Pons (tissue), 1 donor: Measurements from ENCODE around the gene URB2.
"Not testable (repeated sequence)": the region's sequence is repeated elsewhere in the genome, so short reads cannot be mapped to it uniquely, and the experiment has no call there.

Source experiments
- DNase-seq: peaks from one replicate; pipeline ENCODE4 v3.0.0-alpha.2; 2016; ENCODE audit warnings: low spot score

Gene URB2

GRCh38 chr1:229625915-229626831 lies at the start of gene URB2, which contains the start of gene TAF5L:
URB2 (plus strand) TSS chr1:229626247; CDS start chr1:229627634, 1,387 bp downstream.
TAF5L (minus strand) TSS chr1:229626122; CDS start chr1:229614482, 11,640 bp downstream.
- peak; percentile 83 for DNase-seq

GRCh38 chr1:229578168-229579058 lies 47.6 kb upstream of the URB2 start:
- DNase-seq, result no peak

- peak; percentile 98 for DNase-seq
Observed at GRCh38 chr1:229579059-229579673, 46.9 kb upstream of the URB2 start.

- no peak for DNase-seq
Observed at GRCh38 chr1:229581485-229581884, 44.6 kb upstream of the URB2 start.

- DNase-seq, result peak; percentile 70
Observed at GRCh38 chr1:229582011-229582694, 43.9 kb upstream of the URB2 start.

GRCh38 chr1:229582715-229583114 lies 43.3 kb upstream of the URB2 start:
- DNase-seq, result no peak

- no peak for DNase-seq
Observed at GRCh38 chr1:229585338-229585737, 40.7 kb upstream of the URB2 start.

GRCh38 chr1:229590119-229590518 lies 35.9 kb upstream of the URB2 start:
- DNase-seq, result no peak

GRCh38 chr1:229593800-229594199 lies 32.2 kb upstream of the URB2 start:
- DNase-seq, result no peak

- no peak for DNase-seq
Observed at GRCh38 chr1:229594227-229595008, 31.6 kb upstream of the URB2 start.

- not testable (repeated sequence) for DNase-seq
Observed at GRCh38 chr1:229595876-229596275, 30.2 kb upstream of the URB2 start.

GRCh38 chr1:229596925-229597699 lies 28.9 kb upstream of the URB2 start:
- peak; percentile 38 for DNase-seq

GRCh38 chr1:229597877-229598276 lies 28.2 kb upstream of the URB2 start:
- no peak for DNase-seq

GRCh38 chr1:229599218-229599954 lies 26.7 kb upstream of the URB2 start:
- no peak for DNase-seq

GRCh38 chr1:229600229-229600628 lies 25.8 kb upstream of the URB2 start:
- no peak for DNase-seq

- DNase-seq, result no peak
Observed at GRCh38 chr1:229603371-229604005, 22.6 kb upstream of the URB2 start.

GRCh38 chr1:229607370-229607769 lies 18.7 kb upstream of the URB2 start:
- DNase-seq, result no peak

GRCh38 chr1:229608590-229608989 lies 17.5 kb upstream of the URB2 start:
- no peak for DNase-seq

GRCh38 chr1:229613938-229614337 lies 12.1 kb upstream of the URB2 start:
- DNase-seq, result no peak
